Mesenchymal stem cell (in vitro differentiated cells and primary cell): ENCODE results near the gene PTX4.

Experiments used
- DNase-seq: peaks from one replicate; pipeline ENCODE4 v3.0.0-alpha.2; 2013
- H2AFZ ChIP-seq: one replicate; pipeline ENCODE4 v1.6.1; 2013; ENCODE audit warnings: low read depth, mild to moderate bottlenecking, control low read depth, inconsistent platforms, low read length, moderate library complexity
- H2AK5ac ChIP-seq: 2 replicates; pipeline ENCODE4 v1.6.1; 2013; ENCODE audit warnings: low read length, moderate library complexity, mild to moderate bottlenecking, inconsistent platforms; ENCODE audit not compliant: severe bottlenecking
- H2BK120ac ChIP-seq: one replicate; pipeline ENCODE4 v1.6.1; 2013; ENCODE audit warnings: low read depth, mild to moderate bottlenecking, inconsistent platforms, low read length, moderate library complexity
- H2BK12ac ChIP-seq, 2 experiments: one replicate each; pipeline ENCODE4 v1.6.1; 2013; ENCODE audit warnings: inconsistent platforms in 2 of 2, low read length in 2 of 2, mild to moderate bottlenecking in 2 of 2, moderate library complexity in 2 of 2, control low read depth in 1 of 2
- H2BK15ac ChIP-seq: one replicate; pipeline ENCODE4 v1.6.1; 2013; ENCODE audit warnings: mild to moderate bottlenecking, low read depth, inconsistent platforms; ENCODE audit not compliant: poor library complexity, severe bottlenecking
- H2BK5ac ChIP-seq: 2 replicates; pipeline ENCODE4 v1.6.1; 2013; ENCODE audit warnings: low read depth, mild to moderate bottlenecking, low read length, control low read depth, inconsistent platforms; ENCODE audit not compliant: poor library complexity, severe bottlenecking
- H3K14ac ChIP-seq, 2 experiments: one replicate each; pipeline ENCODE4 v1.6.1; 2013; ENCODE audit warnings: inconsistent platforms in 2 of 2, low read length in 2 of 2, control low read depth in 1 of 2, mild to moderate bottlenecking in 1 of 2, moderate library complexity in 1 of 2
- H3K18ac ChIP-seq, 2 experiments: one replicate each; pipeline ENCODE4 v1.6.1; 2013; ENCODE audit warnings: inconsistent platforms in 2 of 2, low read length in 2 of 2, control low read depth in 1 of 2, low read depth in 1 of 2, mild to moderate bottlenecking in 1 of 2
- H3K23ac ChIP-seq, 2 experiments: one replicate each; pipeline ENCODE4 v1.6.1; 2013; ENCODE audit warnings: inconsistent platforms in 2 of 2, low read length in 2 of 2, mild to moderate bottlenecking in 2 of 2, moderate library complexity in 2 of 2, control low read depth in 1 of 2
- H3K27ac ChIP-seq: 2 replicates; pipeline ENCODE4 v1.5.1; 2013; ENCODE audit warnings: mild to moderate bottlenecking, moderate library complexity, low read length, control low read depth, inconsistent platforms; ENCODE audit not compliant: poor library complexity, severe bottlenecking
- H3K27me3 ChIP-seq, 2 experiments: 2 replicates each; pipeline versions ENCODE4 v1.6.1 to v1.7.0; 2013; ENCODE audit warnings: low read length in 2 of 2, mild to moderate bottlenecking in 2 of 2, moderate library complexity in 2 of 2, control low read depth in 1 of 2, inconsistent platforms in 1 of 2; ENCODE audit not compliant: control insufficient read depth in 1 of 2, insufficient read depth in 1 of 2
- H3K36me3 ChIP-seq, 2 experiments: 2 replicates each; pipeline versions ENCODE4 v1.6.1 to v1.7.0; 2013; ENCODE audit warnings: low read length in 2 of 2, control low read depth in 1 of 2, inconsistent platforms in 1 of 2, low read depth in 1 of 2, mild to moderate bottlenecking in 1 of 2; ENCODE audit not compliant: insufficient read depth in 2 of 2, control insufficient read depth in 1 of 2
- H3K4ac ChIP-seq, 2 experiments: one replicate each; pipeline ENCODE4 v1.6.1; 2013; ENCODE audit warnings: inconsistent platforms in 2 of 2, low read length in 2 of 2, mild to moderate bottlenecking in 2 of 2, moderate library complexity in 2 of 2, control low read depth in 1 of 2, low read depth in 1 of 2
- H3K4me1 ChIP-seq: 2 replicates; pipeline ENCODE4 v1.6.1; 2013; ENCODE audit warnings: low read depth, low read length, control low read depth; ENCODE audit not compliant: control insufficient read depth, insufficient read depth
- H3K4me2 ChIP-seq: 2 replicates; pipeline ENCODE4 v1.6.1; 2013; ENCODE audit warnings: low read length, mild to moderate bottlenecking, inconsistent platforms; ENCODE audit not compliant: poor library complexity, severe bottlenecking
- H3K4me3 ChIP-seq, 2 experiments: 2 replicates each; pipeline versions ENCODE4 v1.5.1 to v1.7.0; 2013; ENCODE audit warnings: low read length in 2 of 2, mild to moderate bottlenecking in 2 of 2, control low read depth in 1 of 2, low read depth in 1 of 2; ENCODE audit not compliant: insufficient read depth in 1 of 2
- H3K79me1 ChIP-seq: replicated peaks from 2 replicates; pipeline ENCODE4 v1.6.1; 2013; ENCODE audit warnings: mild to moderate bottlenecking, control low read depth, low read length, inconsistent platforms; ENCODE audit not compliant: poor library complexity, severe bottlenecking
- H3K9ac ChIP-seq: 2 replicates; pipeline ENCODE4 v1.7.0; 2013; ENCODE audit warnings: mild to moderate bottlenecking, low read length, moderate library complexity
- H3K9me3 ChIP-seq: 2 replicates; pipeline ENCODE4 v1.7.0; 2013; ENCODE audit warnings: mild to moderate bottlenecking, low read length; ENCODE audit not compliant: control insufficient read depth
- H4K8ac ChIP-seq: one replicate; pipeline ENCODE4 v1.6.1; 2013; ENCODE audit warnings: inconsistent platforms, mild to moderate bottlenecking, low read length, moderate library complexity
- H4K91ac ChIP-seq: one replicate; pipeline ENCODE4 v1.6.1; 2013; ENCODE audit warnings: mild to moderate bottlenecking, low read length, inconsistent platforms
- WGBS: methylation state at CpG from one replicate; pipeline ENCODE4 v1.1.7; 2013; ENCODE audit warnings: mixed read lengths; 5-methylcytosine and 5-hydroxymethylcytosine counted together

The PTX4 gene

DNA sequence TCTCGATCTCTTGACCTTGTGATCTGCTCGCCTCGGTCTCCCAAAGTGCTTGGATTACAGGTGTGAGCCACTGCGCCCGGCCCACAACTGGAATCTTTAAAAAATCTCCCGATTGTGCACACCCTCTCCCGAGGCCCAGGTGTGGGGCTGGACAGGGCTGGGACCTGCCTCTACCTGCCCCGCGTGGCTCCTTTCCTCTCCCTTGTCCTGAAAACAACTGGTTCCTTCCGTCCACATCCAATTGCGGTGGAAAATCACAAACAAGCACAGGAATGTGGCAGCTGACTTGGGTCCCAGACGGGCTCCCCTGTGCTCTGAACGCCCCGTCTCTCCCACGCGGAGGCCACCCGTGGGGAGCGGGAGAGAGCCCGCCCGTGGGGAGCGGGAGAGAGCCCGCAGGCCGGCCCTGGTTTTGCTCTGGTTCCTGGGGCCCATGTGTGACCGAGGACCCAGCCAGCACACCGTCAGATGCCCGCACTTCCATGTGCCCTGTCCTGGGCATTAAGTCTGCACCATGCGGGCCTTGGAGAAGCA, 41.7 kb upstream of the PTX4 start:
- H3K79me1 ChIP-seq = peaks cover 13% of the 10 kb centered on the region
- H3K4me1 ChIP-seq = peaks cover 30% of the 10 kb centered on the region
- H4K91ac ChIP-seq = peak overlapping the region; percentile 98
- no peaks in the 10 kb centered on the region for H3K9me3 ChIP-seq
- no peak overlapping the region for H2BK5ac ChIP-seq
- peak overlapping the region; percentile 53 to 83 for H2BK12ac ChIP-seq
- no peak overlapping the region for H2AK5ac ChIP-seq
- peak overlapping the region; percentile 71 for H2BK120ac ChIP-seq
- 94% methylated on average over 27 of the region's 27 CpGs for WGBS
- H3K9ac ChIP-seq = peak overlapping the region; percentile 66
- peak overlapping the region; percentile 54 for H2BK15ac ChIP-seq
- peak overlapping the region in 1 of 2 experiments; percentile 53 for H3K4me3 ChIP-seq
- DNase-seq = no peak
- H3K27ac ChIP-seq = no peak overlapping the region
- H2AFZ ChIP-seq = no peak overlapping the region
- peaks cover 0 to 32% of the 10 kb centered on the region in 2 experiments for H3K36me3 ChIP-seq
- peak overlapping the region; percentile 64 to 80 for H3K4ac ChIP-seq
- no peak overlapping the region for H3K4me2 ChIP-seq
- peak overlapping the region; percentile 79 to 86 for H3K18ac ChIP-seq
- H3K14ac ChIP-seq = peak overlapping the region in 1 of 2 experiments; percentile 44
- H3K27me3 ChIP-seq = no peaks in the 10 kb centered on the region
- H3K23ac ChIP-seq = peak overlapping the region in 1 of 2 experiments; percentile 84
- peak overlapping the region; percentile 88 for H4K8ac ChIP-seq

DNA sequence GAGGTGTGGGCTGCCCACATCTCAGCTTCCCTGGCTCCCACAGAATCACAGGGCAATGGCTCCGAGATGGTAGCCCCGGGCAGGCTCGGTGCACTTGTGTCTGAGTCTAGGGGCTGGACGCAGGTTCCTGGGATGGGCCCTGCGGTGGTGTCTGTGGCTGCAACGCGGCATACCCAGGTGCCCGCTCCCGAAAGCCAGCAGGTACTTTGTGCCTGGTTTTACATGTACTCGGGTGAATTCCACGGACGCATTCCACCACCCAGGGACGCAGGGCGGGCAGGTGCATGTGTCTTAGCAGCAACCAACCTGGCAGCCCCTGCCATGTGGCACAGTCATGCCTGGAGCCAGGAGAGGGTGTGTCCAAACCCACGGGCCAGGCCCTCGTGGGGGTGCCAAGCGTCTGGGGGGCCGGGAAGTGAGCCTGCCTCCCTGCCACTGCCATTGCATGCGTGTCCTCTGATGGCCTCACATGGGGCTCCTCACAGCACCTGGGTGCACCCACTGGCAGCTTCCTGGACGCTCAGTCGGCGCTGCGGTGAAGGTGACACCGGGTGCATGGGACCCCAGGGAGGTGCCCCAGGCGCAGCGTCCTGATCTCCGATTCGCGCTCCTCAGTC, 40.3 kb upstream of the PTX4 start:
- Histone ChIP-seq H3K27me3 (no peaks in the 10 kb centered on the region), H2AK5ac (no peak overlapping the region), H2AFZ (no peak overlapping the region), H3K9me3 (no peaks in the 10 kb centered on the region), H2BK5ac (no peak overlapping the region), H3K18ac (no peak overlapping the region), H3K79me1 (peaks cover under 1% of the 10 kb centered on the region), H2BK15ac (no peak overlapping the region), H3K4ac (no peak overlapping the region), H3K14ac (no peak overlapping the region), H3K36me3 (peaks cover under 1 to 37% of the 10 kb centered on the region in 2 experiments), H2BK12ac (peak overlapping the region in 1 of 2 experiments; percentile 8), H2BK120ac (no peak overlapping the region), H3K9ac (no peak overlapping the region), H3K23ac (no peak overlapping the region), H4K8ac (no peak overlapping the region), H3K4me1 (peaks cover 22% of the 10 kb centered on the region), H3K4me3 (no peak overlapping the region), H3K27ac (no peak overlapping the region), H4K91ac (peak overlapping the region; percentile 87), H3K4me2 (no peak overlapping the region)
- WGBS = 97% methylated on average over 29 of the region's 29 CpGs
- DNase-seq = no peak

DNA sequence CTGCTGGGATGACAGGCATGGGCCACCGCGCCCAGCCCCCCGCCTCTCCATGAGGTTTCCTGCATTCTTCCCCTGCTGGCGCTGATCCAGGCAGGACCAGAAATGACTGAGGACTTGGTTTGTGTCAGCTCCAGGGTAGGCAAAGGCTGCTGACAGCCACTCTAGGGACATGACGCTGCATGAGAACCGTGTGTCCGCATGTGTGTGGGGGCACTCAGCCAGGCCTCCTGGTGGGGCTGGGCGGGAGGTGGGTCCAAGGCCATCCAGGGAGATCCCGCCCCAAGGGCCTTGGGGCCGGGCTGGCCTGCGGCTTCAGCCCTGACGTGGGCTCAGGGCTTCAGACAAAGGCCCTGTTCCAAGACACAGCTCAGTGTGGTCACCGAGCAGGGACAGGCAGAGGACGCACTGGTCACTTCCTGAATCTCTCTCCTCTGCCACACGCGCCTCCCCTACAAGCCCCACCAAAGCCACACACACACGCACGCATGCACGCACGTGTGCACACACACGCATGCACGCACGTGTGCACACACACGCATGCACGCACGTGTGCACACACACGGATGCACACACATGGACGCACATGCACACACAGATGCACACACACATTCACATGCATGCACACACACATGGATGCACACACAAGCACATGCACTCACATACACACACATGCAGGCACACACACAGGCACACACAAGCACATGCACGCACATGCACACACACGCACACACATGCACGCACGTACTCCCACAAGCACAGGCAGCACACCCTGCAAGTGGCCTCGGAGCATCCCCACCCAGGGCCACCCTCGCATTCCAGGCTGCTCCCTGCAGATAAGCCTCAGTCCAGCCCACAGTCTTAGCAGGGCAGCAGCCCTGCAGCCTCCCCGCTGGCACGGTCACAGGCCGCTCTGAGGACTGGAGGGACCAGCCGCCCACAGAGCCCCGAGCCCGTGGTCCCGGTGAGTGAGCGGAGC, 39.4 kb upstream of the PTX4 start:
- no peak for DNase-seq
- H3K4me2 ChIP-seq = no peak overlapping the region
- no peak overlapping the region for H2AFZ ChIP-seq
- H2BK120ac ChIP-seq = no peak overlapping the region
- H4K8ac ChIP-seq = no peak overlapping the region
- H3K9ac ChIP-seq = no peak overlapping the region
- H3K27me3 ChIP-seq = no peaks in the 10 kb centered on the region
- peak overlapping the region in 1 of 2 experiments; percentile 40 for H3K4ac ChIP-seq
- 88% methylated on average over 42 of the region's 42 CpGs for WGBS
- H2BK5ac ChIP-seq = no peak overlapping the region
- no peak overlapping the region for H3K4me3 ChIP-seq
- peak overlapping the region; percentile 61 for H4K91ac ChIP-seq
- no peak overlapping the region for H2BK15ac ChIP-seq
- no peaks in the 10 kb centered on the region for H3K79me1 ChIP-seq
- peak overlapping the region in 1 of 2 experiments; percentile 5 for H3K14ac ChIP-seq
- H3K36me3 ChIP-seq = peaks cover 10 to 46% of the 10 kb centered on the region in 2 experiments
- peak overlapping the region in 1 of 2 experiments; percentile 30 for H2BK12ac ChIP-seq
- no peak overlapping the region for H3K23ac ChIP-seq
- H3K27ac ChIP-seq = no peak overlapping the region
- no peak overlapping the region for H2AK5ac ChIP-seq
- H3K9me3 ChIP-seq = no peaks in the 10 kb centered on the region
- peak overlapping the region in 1 of 2 experiments; percentile 31 for H3K18ac ChIP-seq
- H3K4me1 ChIP-seq = peaks cover 13% of the 10 kb centered on the region
